Karpas-422 (cell line): ENCODE measurements around the gene CAMK4. TPM values are rescaled to one million over a fixed set of nuclear protein-coding genes. Genes with fewer than 3 reads are reported as not detected.
A peak's percentile ranks its signal among the peaks of the same experiment; 100 is the strongest.

Experiments
- DNase-seq: peaks from one replicate; pipeline ENCODE4 v3.0.0-alpha.2; 2015
- H2AFZ ChIP-seq: fragments of 200-600 bp; sonication (generic); 2 replicates; pipeline ENCODE4 v1.6.1; 2014; ENCODE audit warnings: antibody characterized with exemption, low read length, mixed read lengths
- H3K27ac ChIP-seq: fragments of 200-600 bp; sonication (generic); 2 replicates; pipeline ENCODE4 v1.5.1; 2014; ENCODE audit warnings: mild to moderate bottlenecking, low read length, moderate library complexity
- H3K27me3 ChIP-seq: fragments of 200-600 bp; sonication (generic); 2 replicates; pipeline ENCODE4 v1.6.1; 2014; ENCODE audit warnings: low read length, mixed read lengths
- H3K36me3 ChIP-seq: fragments of 200-600 bp; sonication (generic); 2 replicates; pipeline ENCODE4 v1.6.1; 2014; ENCODE audit warnings: low read length, mixed read lengths; ENCODE audit not compliant: insufficient read depth
- H3K4me1 ChIP-seq: fragments of 200-600 bp; sonication (generic); 2 replicates; pipeline ENCODE4 v1.6.1; 2014; ENCODE audit warnings: mild to moderate bottlenecking, low read length, mixed read lengths
- H3K4me2 ChIP-seq: fragments of 200-600 bp; sonication (generic); 2 replicates; pipeline ENCODE4 v1.6.1; 2014; ENCODE audit warnings: low read length, low read depth, mild to moderate bottlenecking; ENCODE audit not compliant: poor library complexity, severe bottlenecking
- H3K4me3 ChIP-seq: fragments of 200-600 bp; sonication (generic); 2 replicates; pipeline ENCODE4 v1.5.1; 2014; ENCODE audit warnings: mild to moderate bottlenecking, antibody characterized with exemption, low read length, mixed read lengths
- H3K79me2 ChIP-seq: fragments of 200-600 bp; sonication (generic); 2 replicates; pipeline ENCODE4 v1.6.1; 2014; ENCODE audit warnings: mild to moderate bottlenecking, low read length, mixed read lengths
- H3K9ac ChIP-seq: fragments of 200-600 bp; sonication (generic); 2 replicates; pipeline ENCODE4 v1.6.0; 2014; ENCODE audit warnings: low read length
- H3K9me2 ChIP-seq: fragments of 200-600 bp; sonication (generic), shearing (Covaris generic); replicated peaks from 2 replicates; pipeline ENCODE4 v1.6.0; 2014; ENCODE audit warnings: mild to moderate bottlenecking, low read length, moderate library complexity; ENCODE audit not compliant: insufficient read depth
- H3K9me3 ChIP-seq: fragments of 300-700, 200-600 bp; sonication (generic); 2 replicates; pipeline ENCODE4 v1.6.1; 2014; ENCODE audit warnings: low read length, mixed read lengths
- H4K20me1 ChIP-seq: fragments of 200-600 bp; sonication (generic); 2 replicates; pipeline ENCODE4 v1.6.1; 2014; ENCODE audit warnings: mild to moderate bottlenecking, antibody characterized with exemption, low read length, low read depth; ENCODE audit not compliant: insufficient read depth
- total RNA-seq: library from RNA; depleted of rRNA; stranded (reverse); fragments of >200 nt; shearing (Covaris generic); gene quantifications from 2 replicates; pipeline ENCODE4 v1.2.3, GENCODE V29; 2014; ENCODE audit warnings: low replicate concordance

CAMK4 gene
- total RNA-seq, 1 experiment from 2014 or later = 0.04 TPM

DNA sequence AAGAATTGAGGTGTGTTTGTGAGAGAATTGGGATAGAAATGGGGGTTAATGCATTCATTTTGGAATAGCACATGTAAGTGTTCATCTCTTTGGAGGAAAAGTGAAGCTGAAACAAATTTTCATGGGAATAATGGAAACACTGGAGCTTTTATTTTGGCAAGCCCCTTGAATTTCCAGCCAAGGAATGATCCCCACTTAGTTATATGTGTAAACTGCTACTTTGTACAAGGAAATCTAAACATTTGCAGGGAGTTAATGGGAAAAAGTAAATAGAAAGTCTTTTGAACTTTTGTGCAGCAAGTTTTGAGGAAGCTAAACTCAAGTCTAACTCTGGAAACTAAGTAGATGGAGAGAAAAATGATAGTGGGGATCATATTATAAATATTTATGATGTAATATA is 44.1 kb downstream of the CAMK4 start:
- no peaks in the 10 kb centered on the region for H3K4me1 ChIP-seq
- H3K4me2 ChIP-seq = no peak overlapping the region
- no peak overlapping the region for H2AFZ ChIP-seq
- H3K36me3 ChIP-seq = no peaks in the 10 kb centered on the region
- no peaks in the 10 kb centered on the region for H3K9me2 ChIP-seq
- H3K79me2 ChIP-seq = no peaks in the 10 kb centered on the region
- no peaks in the 10 kb centered on the region for H3K27me3 ChIP-seq
- no peak overlapping the region for H3K4me3 ChIP-seq
- no peak for DNase-seq
- no peaks in the 10 kb centered on the region for H3K9me3 ChIP-seq
- H4K20me1 ChIP-seq = no peaks in the 10 kb centered on the region
- no peak overlapping the region for H3K9ac ChIP-seq
- H3K27ac ChIP-seq = no peak overlapping the region

GRCh38 chr5:111271885-111272284 is 47.7 kb downstream of the CAMK4 start:
- Histone ChIP-seq H3K4me2 (no peak overlapping the region), H3K9me2 (no peaks in the 10 kb centered on the region), H3K4me3 (no peak overlapping the region), H3K9ac (no peak overlapping the region), H4K20me1 (no peaks in the 10 kb centered on the region), H3K4me1 (no peaks in the 10 kb centered on the region), H2AFZ (no peak overlapping the region), H3K36me3 (no peaks in the 10 kb centered on the region), H3K79me2 (no peaks in the 10 kb centered on the region), H3K9me3 (no peaks in the 10 kb centered on the region), H3K27me3 (no peaks in the 10 kb centered on the region), H3K27ac (no peak overlapping the region)
- no peak for DNase-seq

GRCh38 chr5:111277061-111277460 is 52.9 kb downstream of the CAMK4 start:
- H3K4me3 ChIP-seq = no peak overlapping the region
- DNase-seq = no peak
- H3K79me2 ChIP-seq = no peaks in the 10 kb centered on the region
- H3K27ac ChIP-seq = no peak overlapping the region
- H3K9me3 ChIP-seq = no peaks in the 10 kb centered on the region
- no peak overlapping the region for H3K9ac ChIP-seq
- no peaks in the 10 kb centered on the region for H3K36me3 ChIP-seq
- H3K4me1 ChIP-seq = peaks cover 6% of the 10 kb centered on the region
- no peaks in the 10 kb centered on the region for H4K20me1 ChIP-seq
- no peak overlapping the region for H2AFZ ChIP-seq
- no peak overlapping the region for H3K4me2 ChIP-seq
- H3K9me2 ChIP-seq = no peaks in the 10 kb centered on the region
- H3K27me3 ChIP-seq = no peaks in the 10 kb centered on the region

DNA sequence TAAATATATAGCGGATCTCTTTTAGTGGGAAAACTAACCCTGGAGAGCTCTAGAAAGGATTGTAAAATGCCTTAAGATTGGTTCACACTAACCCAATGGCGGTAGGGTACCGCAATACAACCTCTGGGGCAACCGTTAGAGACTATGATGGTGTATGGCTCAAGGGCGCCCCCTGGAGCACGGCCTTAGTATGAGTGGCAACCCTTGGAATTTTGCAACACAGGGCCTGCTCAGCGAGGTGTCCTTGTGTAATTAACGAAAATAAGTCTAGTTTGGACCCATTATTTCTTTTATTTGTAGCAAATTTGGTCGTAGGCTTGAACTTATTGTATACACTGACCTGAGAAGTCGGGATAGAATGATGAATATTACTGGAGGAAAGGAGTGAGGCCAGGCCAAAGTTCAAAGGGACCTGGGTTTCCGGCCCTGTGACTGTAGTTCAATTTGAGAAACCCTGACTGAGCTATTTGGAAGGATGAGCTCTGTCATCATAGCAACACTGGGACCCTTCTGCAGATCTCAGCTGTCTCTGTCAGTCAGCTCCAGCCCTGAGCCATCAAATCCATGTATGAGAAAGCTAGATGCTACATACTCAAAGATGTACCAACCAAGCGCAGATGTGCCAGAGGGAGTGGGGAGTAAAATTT is 54.8 kb downstream of the CAMK4 start:
- DNase-seq = peak; percentile 85
- H3K79me2 ChIP-seq = no peaks in the 10 kb centered on the region
- no peak overlapping the region for H3K4me3 ChIP-seq
- H3K27me3 ChIP-seq = no peaks in the 10 kb centered on the region
- no peak overlapping the region for H3K4me2 ChIP-seq
- H3K4me1 ChIP-seq = peaks cover 6% of the 10 kb centered on the region
- H4K20me1 ChIP-seq = no peaks in the 10 kb centered on the region
- no peaks in the 10 kb centered on the region for H3K9me2 ChIP-seq
- H3K36me3 ChIP-seq = no peaks in the 10 kb centered on the region
- no peak overlapping the region for H3K27ac ChIP-seq
- no peak overlapping the region for H2AFZ ChIP-seq
- H3K9me3 ChIP-seq = no peaks in the 10 kb centered on the region
- no peak overlapping the region for H3K9ac ChIP-seq

GRCh38 chr5:111280282-111280951 is 56.2 kb downstream of the CAMK4 start:
- Histone ChIP-seq H3K27me3 (no peaks in the 10 kb centered on the region), H4K20me1 (no peaks in the 10 kb centered on the region), H3K4me3 (no peak overlapping the region), H3K4me1 (peaks cover 6% of the 10 kb centered on the region), H3K9me2 (no peaks in the 10 kb centered on the region), H3K9ac (no peak overlapping the region), H3K36me3 (no peaks in the 10 kb centered on the region), H3K4me2 (peak overlapping the region; percentile 9), H2AFZ (no peak overlapping the region), H3K79me2 (no peaks in the 10 kb centered on the region), H3K9me3 (no peaks in the 10 kb centered on the region), H3K27ac (no peak overlapping the region)
- DNase-seq = no peak

DNA sequence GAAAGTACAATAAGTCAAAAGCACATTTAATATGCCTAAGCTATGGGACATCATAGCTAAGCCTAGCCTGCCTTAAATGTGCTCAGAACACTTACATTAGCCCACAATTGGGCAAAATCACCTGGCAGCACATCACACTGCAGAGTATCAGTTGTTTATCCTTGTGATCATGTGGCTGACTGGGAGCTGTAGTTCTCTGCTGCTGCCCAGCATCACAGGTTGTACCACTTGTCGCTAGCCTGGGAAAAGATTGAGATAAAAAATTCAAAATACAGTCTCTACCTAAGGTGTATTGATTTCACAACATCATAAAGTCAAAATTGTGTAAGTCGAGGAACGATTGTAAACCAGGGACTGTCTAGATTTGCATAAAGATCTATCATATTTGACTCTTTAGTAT is 58.6 kb downstream of the CAMK4 start:
- Histone ChIP-seq H3K4me2 (no peak overlapping the region), H3K27me3 (no peaks in the 10 kb centered on the region), H3K36me3 (no peaks in the 10 kb centered on the region), H3K9me2 (no peaks in the 10 kb centered on the region), H3K9me3 (no peaks in the 10 kb centered on the region), H3K79me2 (no peaks in the 10 kb centered on the region), H3K4me1 (peaks cover 6% of the 10 kb centered on the region), H3K27ac (no peak overlapping the region), H2AFZ (no peak overlapping the region), H3K9ac (no peak overlapping the region), H3K4me3 (no peak overlapping the region), H4K20me1 (no peaks in the 10 kb centered on the region)
- DNase-seq = no peak

DNA sequence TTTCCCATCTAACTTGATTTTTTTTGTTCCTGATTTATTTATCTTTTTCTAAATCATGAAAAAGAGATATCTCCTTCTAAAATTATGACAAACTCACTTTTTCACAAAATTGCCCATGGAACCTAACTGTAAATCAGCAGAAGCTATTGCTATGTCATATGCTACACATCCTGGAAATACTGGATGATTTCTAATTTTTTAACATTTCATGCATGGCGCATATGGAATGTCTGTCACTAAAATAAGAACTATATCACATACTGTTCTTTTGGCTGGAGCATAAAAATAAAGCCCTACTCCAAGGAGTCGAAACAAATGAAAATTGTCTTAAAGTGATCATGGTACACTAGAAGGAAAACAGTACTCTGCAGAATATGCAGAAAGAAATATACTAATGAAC is 60.6 kb downstream of the CAMK4 start:
- Histone ChIP-seq H3K4me2 (no peak overlapping the region), H3K36me3 (no peaks in the 10 kb centered on the region), H4K20me1 (no peaks in the 10 kb centered on the region), H2AFZ (no peak overlapping the region), H3K9me2 (no peaks in the 10 kb centered on the region), H3K9me3 (no peaks in the 10 kb centered on the region), H3K27me3 (no peaks in the 10 kb centered on the region), H3K4me3 (no peak overlapping the region), H3K27ac (no peak overlapping the region), H3K4me1 (peaks cover 6% of the 10 kb centered on the region), H3K79me2 (no peaks in the 10 kb centered on the region), H3K9ac (no peak overlapping the region)
- DNase-seq = no peak

DNA sequence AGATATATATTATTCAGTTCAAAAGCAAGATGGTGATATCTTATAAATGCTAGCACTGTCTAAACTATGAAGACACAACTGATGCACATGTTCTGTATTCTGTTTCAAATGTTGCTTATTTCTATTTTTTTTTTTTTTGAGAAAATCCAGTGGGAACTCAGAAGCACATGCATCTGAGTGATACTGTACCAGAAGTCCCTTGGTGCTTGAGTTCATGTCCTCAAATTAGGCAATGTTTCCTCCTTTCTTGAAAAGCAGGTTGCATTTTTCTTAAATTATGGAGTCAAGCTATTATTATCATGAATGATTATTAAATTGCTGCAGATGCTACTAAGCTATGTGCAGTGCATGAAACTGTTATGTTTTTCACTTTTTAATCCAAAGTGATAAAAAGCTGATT is 70.4 kb downstream of the CAMK4 start:
- H3K9ac ChIP-seq = no peak overlapping the region
- no peak overlapping the region for H2AFZ ChIP-seq
- no peak overlapping the region for H3K27ac ChIP-seq
- H3K79me2 ChIP-seq = no peaks in the 10 kb centered on the region
- no peak for DNase-seq
- no peaks in the 10 kb centered on the region for H3K9me3 ChIP-seq
- no peaks in the 10 kb centered on the region for H3K9me2 ChIP-seq
- no peak overlapping the region for H3K4me3 ChIP-seq
- no peaks in the 10 kb centered on the region for H3K36me3 ChIP-seq
- no peak overlapping the region for H3K4me2 ChIP-seq
- H3K27me3 ChIP-seq = no peaks in the 10 kb centered on the region
- no peaks in the 10 kb centered on the region for H4K20me1 ChIP-seq
- H3K4me1 ChIP-seq = no peaks in the 10 kb centered on the region
